H1 (cell line): ENCODE measurements around the gene VRK3.

Experiments
- CHD1 ChIP-seq: IDR thresholded peaks from 2 replicates; pipeline ENCODE4 v1.6.1; 2012; ENCODE audit warnings: low read depth, low read length, improper control_type of control experiment
- CTCF ChIP-seq, 3 experiments: IDR thresholded peaks; 1 replicate in 2 of 3; 2 replicates in 1 of 3; pipeline versions ENCODE4 v1.5.1 to v1.6.1; 2011; ENCODE audit warnings: low read length in 3 of 3, mild to moderate bottlenecking in 3 of 3, inconsistent platforms in 2 of 3, low read depth in 1 of 3, moderate library complexity in 1 of 3; ENCODE audit not compliant: insufficient read depth in 1 of 3; ENCODE audit errors: control extremely low read depth in 1 of 3
- GABPA ChIP-seq: IDR thresholded peaks from 2 replicates; pipeline ENCODE4 v1.6.1; 2011; ENCODE audit warnings: mild to moderate bottlenecking, low read length, moderate library complexity, borderline replicate concordance; ENCODE audit not compliant: insufficient read depth
- POLR2A ChIP-seq, 2 experiments: IDR thresholded peaks; 1 replicate in 1 of 2; 2 replicates in 1 of 2; pipeline ENCODE4 v1.6.1; 2011; ENCODE audit warnings: low read depth in 2 of 2, low read length in 2 of 2, mild to moderate bottlenecking in 2 of 2; ENCODE audit errors: control extremely low read depth in 1 of 2
- POLR2AphosphoS5 ChIP-seq: IDR thresholded peaks from 2 replicates; pipeline ENCODE4 v1.6.1; 2011; ENCODE audit warnings: low read depth, low read length
- TBP ChIP-seq: IDR thresholded peaks from 2 replicates; pipeline ENCODE4 v1.6.1; 2011; ENCODE audit warnings: low read depth, low read length, improper control_type of control experiment
- USF2 ChIP-seq: IDR thresholded peaks from 2 replicates; pipeline ENCODE4 v1.6.1; 2011; ENCODE audit warnings: low read length, improper control_type of control experiment
- ZNF274 ChIP-seq: IDR thresholded peaks from 2 replicates; pipeline ENCODE4 v1.7.0; 2012; ENCODE audit warnings: low read length, borderline replicate concordance; ENCODE audit errors: extremely low read depth

GRCh38 chr19:50003810-50004419 lies 21.3 kb downstream of the VRK3 start:
- no peak for TF ChIP-seq USF2
- TF ChIP-seq CHD1: no peak
- TF ChIP-seq POLR2AphosphoS5: no peak
- no peak for TF ChIP-seq CTCF (IDR thresholded peaks at IDR 0.05; ENCODE audit: control extremely low read depth in 1 of 3, insufficient read depth in 1 of 3, low read depth in 1 of 3, low read length in 3 of 3)
- TF ChIP-seq TBP: no peak
- no peak for TF ChIP-seq ZNF274
- TF ChIP-seq GABPA: no peak
- no peak for TF ChIP-seq POLR2A (IDR thresholded peaks at IDR 0.05; ENCODE audit: control extremely low read depth in 1 of 2, low read depth in 2 of 2, low read length in 2 of 2)
